ENCODE data around the gene YPEL1.

The YPEL1 gene

GRCh38 chr22:21761994-21762680 is 26.5 kb upstream of the YPEL1 start:
- Histone ChIP-seq H3K36me3 (ENCODE audit: control insufficient read depth, insufficient read depth, low read length) (peaks cover 29% of the 10 kb centered on the region), H3K4me1 (ENCODE audit: control insufficient read depth, insufficient read depth, low read length) (no peaks in the 10 kb centered on the region), H3K9me3 (ENCODE audit: control insufficient read depth, insufficient read depth, low read length) (no peaks in the 10 kb centered on the region), H3K27me3 (ENCODE audit: control insufficient read depth, insufficient read depth, low read length) (no peaks in the 10 kb centered on the region), H3K9ac (ENCODE audit: low read depth, low read length) (no peak overlapping the region), H3K4me3 (ENCODE audit: low read depth, low read length) (no peak overlapping the region)

GRCh38 chr22:21761086-21761485 is 25.5 kb upstream of the YPEL1 start:
- Histone ChIP-seq H3K9ac (ENCODE audit: low read depth, low read length) (no peak overlapping the region), H3K4me1 (ENCODE audit: control insufficient read depth, insufficient read depth, low read length) (no peaks in the 10 kb centered on the region), H3K9me3 (ENCODE audit: control insufficient read depth, insufficient read depth, low read length) (no peaks in the 10 kb centered on the region), H3K36me3 (ENCODE audit: control insufficient read depth, insufficient read depth, low read length) (peaks cover 22% of the 10 kb centered on the region), H3K27me3 (ENCODE audit: control insufficient read depth, insufficient read depth, low read length) (no peaks in the 10 kb centered on the region), H3K4me3 (ENCODE audit: low read depth, low read length) (no peak overlapping the region)

GRCh38 chr22:21760640-21761039 is 25.0 kb upstream of the YPEL1 start:
- Histone ChIP-seq H3K27me3 (ENCODE audit: control insufficient read depth, insufficient read depth, low read length) (no peaks in the 10 kb centered on the region), H3K4me3 (ENCODE audit: low read depth, low read length) (no peak overlapping the region), H3K9me3 (ENCODE audit: control insufficient read depth, insufficient read depth, low read length) (no peaks in the 10 kb centered on the region), H3K36me3 (ENCODE audit: control insufficient read depth, insufficient read depth, low read length) (peaks cover 18% of the 10 kb centered on the region), H3K9ac (ENCODE audit: low read depth, low read length) (no peak overlapping the region), H3K4me1 (ENCODE audit: control insufficient read depth, insufficient read depth, low read length) (no peaks in the 10 kb centered on the region)

GRCh38 chr22:21759646-21760376 is 24.2 kb upstream of the YPEL1 start:
- Histone ChIP-seq H3K9ac (ENCODE audit: low read depth, low read length) (no peak overlapping the region), H3K27me3 (ENCODE audit: control insufficient read depth, insufficient read depth, low read length) (no peaks in the 10 kb centered on the region), H3K9me3 (ENCODE audit: control insufficient read depth, insufficient read depth, low read length) (no peaks in the 10 kb centered on the region), H3K36me3 (ENCODE audit: control insufficient read depth, insufficient read depth, low read length) (peaks cover 13% of the 10 kb centered on the region), H3K4me3 (ENCODE audit: low read depth, low read length) (no peak overlapping the region), H3K4me1 (ENCODE audit: control insufficient read depth, insufficient read depth, low read length) (no peaks in the 10 kb centered on the region)

GRCh38 chr22:21759093-21759492 is 23.5 kb upstream of the YPEL1 start:
- H3K27me3 ChIP-seq (ENCODE audit: control insufficient read depth, insufficient read depth, low read length) = no peaks in the 10 kb centered on the region
- H3K9me3 ChIP-seq (ENCODE audit: control insufficient read depth, insufficient read depth, low read length) = no peaks in the 10 kb centered on the region
- no peaks in the 10 kb centered on the region for H3K4me1 ChIP-seq (ENCODE audit: control insufficient read depth, insufficient read depth, low read length)
- H3K9ac ChIP-seq (ENCODE audit: low read depth, low read length) = no peak overlapping the region
- H3K36me3 ChIP-seq (ENCODE audit: control insufficient read depth, insufficient read depth, low read length) = peaks cover 6% of the 10 kb centered on the region
- no peak overlapping the region for H3K4me3 ChIP-seq (ENCODE audit: low read depth, low read length)

GRCh38 chr22:21758091-21758864 is 22.7 kb upstream of the YPEL1 start:
- Histone ChIP-seq H3K4me1 (ENCODE audit: control insufficient read depth, insufficient read depth, low read length) (no peaks in the 10 kb centered on the region), H3K36me3 (ENCODE audit: control insufficient read depth, insufficient read depth, low read length) (no peaks in the 10 kb centered on the region), H3K9ac (ENCODE audit: low read depth, low read length) (no peak overlapping the region), H3K4me3 (ENCODE audit: low read depth, low read length) (no peak overlapping the region), H3K27me3 (ENCODE audit: control insufficient read depth, insufficient read depth, low read length) (no peaks in the 10 kb centered on the region), H3K9me3 (ENCODE audit: control insufficient read depth, insufficient read depth, low read length) (no peaks in the 10 kb centered on the region)

- no peaks in the 10 kb centered on the region for H3K9me3 ChIP-seq (ENCODE audit: control insufficient read depth, insufficient read depth, low read length)
Measured at GRCh38 chr22:21755851-21756284, 20.3 kb upstream of the YPEL1 start.

GRCh38 chr22:21754523-21754922 is 18.9 kb upstream of the YPEL1 start:
- Histone ChIP-seq H3K9me3 (ENCODE audit: control insufficient read depth, insufficient read depth, low read length) (no peaks in the 10 kb centered on the region), H3K27me3 (ENCODE audit: control insufficient read depth, insufficient read depth, low read length) (no peaks in the 10 kb centered on the region), H3K36me3 (ENCODE audit: control insufficient read depth, insufficient read depth, low read length) (no peaks in the 10 kb centered on the region), H3K9ac (ENCODE audit: low read depth, low read length) (no peak overlapping the region), H3K4me3 (ENCODE audit: low read depth, low read length) (no peak overlapping the region), H3K4me1 (ENCODE audit: control insufficient read depth, insufficient read depth, low read length) (no peaks in the 10 kb centered on the region)

More at GRCh38 chr22:21755851-21756284, 20.3 kb upstream of the YPEL1 start:
- no peak overlapping the region for H3K9ac ChIP-seq (ENCODE audit: low read depth, low read length)
- no peaks in the 10 kb centered on the region for H3K4me1 ChIP-seq (ENCODE audit: control insufficient read depth, insufficient read depth, low read length)
- H3K27me3 ChIP-seq (ENCODE audit: control insufficient read depth, insufficient read depth, low read length) = no peaks in the 10 kb centered on the region
- no peak overlapping the region for H3K4me3 ChIP-seq (ENCODE audit: low read depth, low read length)
- no peaks in the 10 kb centered on the region for H3K36me3 ChIP-seq (ENCODE audit: control insufficient read depth, insufficient read depth, low read length)

GRCh38 chr22:21753374-21754111 is 17.9 kb upstream of the YPEL1 start:
- Histone ChIP-seq H3K9ac (ENCODE audit: low read depth, low read length) (no peak overlapping the region), H3K27me3 (ENCODE audit: control insufficient read depth, insufficient read depth, low read length) (no peaks in the 10 kb centered on the region), H3K4me3 (ENCODE audit: low read depth, low read length) (no peak overlapping the region), H3K4me1 (ENCODE audit: control insufficient read depth, insufficient read depth, low read length) (no peaks in the 10 kb centered on the region), H3K9me3 (ENCODE audit: control insufficient read depth, insufficient read depth, low read length) (no peaks in the 10 kb centered on the region), H3K36me3 (ENCODE audit: control insufficient read depth, insufficient read depth, low read length) (no peaks in the 10 kb centered on the region)

GRCh38 chr22:21752276-21752675 is 16.7 kb upstream of the YPEL1 start:
- Histone ChIP-seq H3K9me3 (ENCODE audit: control insufficient read depth, insufficient read depth, low read length) (no peaks in the 10 kb centered on the region), H3K4me1 (ENCODE audit: control insufficient read depth, insufficient read depth, low read length) (no peaks in the 10 kb centered on the region), H3K4me3 (ENCODE audit: low read depth, low read length) (no peak overlapping the region), H3K27me3 (ENCODE audit: control insufficient read depth, insufficient read depth, low read length) (no peaks in the 10 kb centered on the region), H3K9ac (ENCODE audit: low read depth, low read length) (no peak overlapping the region), H3K36me3 (ENCODE audit: control insufficient read depth, insufficient read depth, low read length) (no peaks in the 10 kb centered on the region)

GRCh38 chr22:21745948-21746347 is 10.4 kb upstream of the YPEL1 start:
- H3K4me3 ChIP-seq (ENCODE audit: low read depth, low read length) = no peak overlapping the region
- no peaks in the 10 kb centered on the region for H3K36me3 ChIP-seq (ENCODE audit: control insufficient read depth, insufficient read depth, low read length)
- H3K9ac ChIP-seq (ENCODE audit: low read depth, low read length) = no peak overlapping the region
- H3K27me3 ChIP-seq (ENCODE audit: control insufficient read depth, insufficient read depth, low read length) = no peaks in the 10 kb centered on the region
- no peaks in the 10 kb centered on the region for H3K4me1 ChIP-seq (ENCODE audit: control insufficient read depth, insufficient read depth, low read length)
- no peaks in the 10 kb centered on the region for H3K9me3 ChIP-seq (ENCODE audit: control insufficient read depth, insufficient read depth, low read length)
